Stomach (tissue), 4 donors: ENCODE results near the gene ATP5F1D.

Experiments used
- CTCF ChIP-seq, 7 experiments: fragments of 450-650 bp in 4 of 7; fragments of 200-600 bp in 3 of 7; sonication (generic) in 3 of 7; IDR thresholded peaks; one replicate each; pipeline ENCODE4 v1.5.1; 2016 to 2019; ENCODE audit warnings: antibody characterized with exemption in 7 of 7, control low read depth in 2 of 7, mild to moderate bottlenecking in 1 of 7
- POLR2A ChIP-seq, 4 donors: fragments of 450-650 bp; IDR thresholded peaks; one replicate each; pipeline ENCODE4 v1.6.1; 2016; ENCODE audit warnings: antibody characterized with exemption in 4 of 4, control low read depth in 2 of 4, mild to moderate bottlenecking in 1 of 4, moderate library complexity in 1 of 4

GRCh38 chr19:1237754-1238368, 3.7 kb upstream of the ATP5F1D start, which contains the start of gene CBARP:
- TF ChIP-seq CTCF (IDR thresholded peaks at IDR 0.05) (no peak), POLR2A (IDR thresholded peaks at IDR 0.05) (no peak)
